Pancreas (tissue), 10 donors: Measurements from ENCODE around the gene SUPT3H. TPM values are rescaled to one million over a fixed set of nuclear protein-coding genes. Genes with fewer than 3 reads are reported as not detected.

Experiments used
- ATAC-seq, 4 donors: fragments of 200-7000 bp; cut with Tn5 transposase; one replicate each; pipeline versions ENCODE4 v1.8.0 to v1.9.1; 2020; ENCODE audit warnings: mild to moderate bottlenecking in 4 of 4, moderate library complexity in 4 of 4
- DNase-seq, 6 donors: peaks; one replicate each; pipeline ENCODE4 v3.0.0-alpha.2; 2020
- FAIRE-seq: peaks from 2 replicates; lab custom pipeline; 2012; peaks lifted over from hg19 to GRCh38; lab: Jason Lieb, UNC
- H3K27ac ChIP-seq, 4 donors: fragments of 200-600 bp; sonication (generic); 1 replicate in 3 of 4; 2 replicates in 1 of 4; pipeline versions ENCODE4 v1.5.0 to v1.8.0; 2020
- H3K27me3 ChIP-seq, 4 donors: fragments of 200-600 bp; one replicate each; pipeline ENCODE4 v1.8.0; 2021
- H3K36me3 ChIP-seq, 3 donors: fragments of 200-600 bp; sonication (generic) in 1 of 3; one replicate each; pipeline versions ENCODE4 v1.5.0 to v1.8.0; 2020 to 2021
- H3K4me1 ChIP-seq, 3 donors: fragments of 200-600 bp; one replicate each; pipeline ENCODE4 v1.8.0; 2021
- H3K4me3 ChIP-seq, 4 donors: fragments of 200-600 bp; sonication (generic) in 2 of 4; one replicate each; pipeline versions ENCODE4 v1.5.0 to v1.8.0; 2020 to 2021
- H3K9me3 ChIP-seq, 4 donors: fragments of 200-600 bp; one replicate each; pipeline ENCODE4 v1.8.0; 2021
- WGBS, 2 donors: extraction: QIAGEN DNeasy Blood & Tissue Kit; methylation state at CpG; one replicate each; pipeline ENCODE4 v1.1.7; 2013; 5-methylcytosine and 5-hydroxymethylcytosine counted together
- intact Hi-C, 3 donors: fragments of 100-400 bp; cut with DNase I; formaldehyde crosslinking; loops; one replicate each; pipeline versions ENCODE4 v1.11.1 to v1.14.2; 2022
- polyA plus RNA-seq, 2 donors: library from polyadenylated mRNA; stranded (reverse); fragments of 200-250 nt; gene quantifications; one replicate each; pipeline ENCODE4 v1.2.3, GENCODE V29; 2013
- total RNA-seq, 6 donors: library from RNA; stranded (reverse); fragmentation: NEBNext Ultra II Directional in 4 of 6; extraction: Animal tissue kit (Norgen Biotek cat#: 25700) in 4 of 6; gene quantifications; one replicate each; pipeline versions ENCODE4 v1.2.1 to v1.2.4, GENCODE V29; 2021 to 2023
- TF ChIP-seq, protein P1 (sequence below), 4 donors: fragments of 200-600 bp; sonication (generic) in 3 of 4; IDR thresholded peaks; one replicate each; pipeline versions ENCODE4 v1.5.0 to v1.8.0; 2021; ENCODE audit warnings: antibody characterized with exemption in 4 of 4
- donor health status: healthy with polysubstance abuse.
- donor health status: DM: no; HTN: no; CAD: no; lungs with moderate emphysema.
- donor health status: DM: no; HTN: no; CAD: no.
- donor health status: control.
- donor health status: control.
- donor health status: Bipolar disorder and iron deficiency.
- donor health status: DM: yes; HTN: yes; CAD: no.
- donor health status: DM: no; HTN: no; CAD: no.
- donor health status: DM: no; HTN: no; CAD: no.
- donor health status: DM: yes; HTN: yes; CAD: no.

The SUPT3H gene
- total and polyA plus RNA-seq, 8 donors, result 3.6 to 8.0 (median 5.3) TPM

DNA sequence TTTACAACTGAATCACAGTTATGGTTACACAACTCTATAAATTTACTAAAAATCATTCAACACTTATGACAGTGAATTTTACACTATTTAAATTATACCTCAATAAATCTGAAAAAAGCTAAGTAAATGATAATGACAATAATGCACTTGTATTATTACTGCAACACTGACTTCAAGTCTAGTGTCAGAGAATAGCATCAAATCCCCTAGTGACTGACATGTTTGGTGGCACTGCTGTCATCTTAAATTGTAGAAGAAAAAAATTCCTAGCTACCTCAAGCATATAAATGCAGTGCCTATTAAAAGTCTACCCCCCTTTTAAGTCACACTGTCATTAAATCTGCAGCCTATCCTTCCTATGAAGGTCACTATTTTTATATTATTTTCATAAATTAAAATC, 239.0 kb downstream of the SUPT3H start:
- no peak for FAIRE-seq
- Histone ChIP-seq H3K9me3 (no peaks in the 10 kb centered on the region), H3K36me3 (no peaks in the 10 kb centered on the region), H3K4me1 (no peaks in the 10 kb centered on the region), H3K27ac (no peak overlapping the region), H3K27me3 (no peaks in the 10 kb centered on the region), H3K4me3 (no peak overlapping the region)
- ATAC-seq, result no peak
- DNase-seq, result no peak
- TF ChIP-seq, protein P1, sequence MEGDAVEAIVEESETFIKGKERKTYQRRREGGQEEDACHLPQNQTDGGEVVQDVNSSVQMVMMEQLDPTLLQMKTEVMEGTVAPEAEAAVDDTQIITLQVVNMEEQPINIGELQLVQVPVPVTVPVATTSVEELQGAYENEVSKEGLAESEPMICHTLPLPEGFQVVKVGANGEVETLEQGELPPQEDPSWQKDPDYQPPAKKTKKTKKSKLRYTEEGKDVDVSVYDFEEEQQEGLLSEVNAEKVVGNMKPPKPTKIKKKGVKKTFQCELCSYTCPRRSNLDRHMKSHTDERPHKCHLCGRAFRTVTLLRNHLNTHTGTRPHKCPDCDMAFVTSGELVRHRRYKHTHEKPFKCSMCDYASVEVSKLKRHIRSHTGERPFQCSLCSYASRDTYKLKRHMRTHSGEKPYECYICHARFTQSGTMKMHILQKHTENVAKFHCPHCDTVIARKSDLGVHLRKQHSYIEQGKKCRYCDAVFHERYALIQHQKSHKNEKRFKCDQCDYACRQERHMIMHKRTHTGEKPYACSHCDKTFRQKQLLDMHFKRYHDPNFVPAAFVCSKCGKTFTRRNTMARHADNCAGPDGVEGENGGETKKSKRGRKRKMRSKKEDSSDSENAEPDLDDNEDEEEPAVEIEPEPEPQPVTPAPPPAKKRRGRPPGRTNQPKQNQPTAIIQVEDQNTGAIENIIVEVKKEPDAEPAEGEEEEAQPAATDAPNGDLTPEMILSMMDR (IDR thresholded peaks at IDR 0.05), result no peak
- intact Hi-C loops, result no loop called here

DNA sequence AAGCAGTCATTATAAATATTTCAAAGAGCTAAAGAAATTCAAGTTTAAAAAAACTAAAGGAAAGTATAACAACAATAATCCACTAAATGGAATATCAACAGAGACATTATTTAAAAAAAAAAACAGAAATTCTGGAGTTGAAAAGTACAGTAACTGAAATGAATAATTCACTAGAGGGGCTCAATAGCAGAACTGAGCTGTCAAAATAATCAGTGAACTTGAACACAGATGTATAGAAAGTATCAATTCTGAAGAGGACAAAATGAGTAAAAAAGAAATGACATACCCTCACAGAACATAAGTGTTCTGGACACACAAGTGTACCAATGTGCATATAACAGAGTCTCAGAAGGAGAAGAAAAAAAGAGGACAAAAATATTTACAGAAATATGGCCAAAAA, 241.2 kb downstream of the SUPT3H start:
- DNase-seq (no peak), ATAC-seq (no peak), FAIRE-seq (no peak)
- TF ChIP-seq, protein P1 (IDR thresholded peaks at IDR 0.05), result no peak
- Histone ChIP-seq H3K4me3 (no peak overlapping the region), H3K27me3 (no peaks in the 10 kb centered on the region), H3K27ac (no peak overlapping the region), H3K4me1 (no peaks in the 10 kb centered on the region), H3K9me3 (no peaks in the 10 kb centered on the region), H3K36me3 (no peaks in the 10 kb centered on the region)
- intact Hi-C loops, result no loop called here

- no peak overlapping the region for H3K4me3 ChIP-seq
- intact Hi-C loops, result no loop called here
- TF ChIP-seq, protein P1 (IDR thresholded peaks at IDR 0.05), result no peak
Observed at GRCh38 chr6:45132658-45133294, 245.0 kb downstream of the SUPT3H start.

GRCh38 chr6:45132059-45132458, 245.7 kb downstream of the SUPT3H start:
- intact Hi-C loops, result no loop called here
- no peak for ATAC-seq
- Histone ChIP-seq H3K4me3 (no peak overlapping the region), H3K4me1 (no peaks in the 10 kb centered on the region), H3K27ac (no peak overlapping the region), H3K27me3 (no peaks in the 10 kb centered on the region), H3K9me3 (no peaks in the 10 kb centered on the region), H3K36me3 (no peaks in the 10 kb centered on the region)
- FAIRE-seq, result no peak
- no peak for DNase-seq
- 80 to 85% methylated on average over 1 of the region's 1 CpG for WGBS, 2 donors
- TF ChIP-seq, protein P1 (IDR thresholded peaks at IDR 0.05), result no peak

More at GRCh38 chr6:45132658-45133294, 245.0 kb downstream of the SUPT3H start:
- no peaks in the 10 kb centered on the region for H3K4me1 ChIP-seq
- ATAC-seq (no peak), DNase-seq (no peak), FAIRE-seq (no peak)
- H3K27me3 ChIP-seq, result no peaks in the 10 kb centered on the region
- no peaks in the 10 kb centered on the region for H3K9me3 ChIP-seq
- no peaks in the 10 kb centered on the region for H3K36me3 ChIP-seq
- 25 to 34% methylated on average over 1 of the region's 1 CpG for WGBS, 2 donors
- no peak overlapping the region for H3K27ac ChIP-seq

GRCh38 chr6:45129051-45129450, 248.7 kb downstream of the SUPT3H start:
- TF ChIP-seq, protein P1 (IDR thresholded peaks at IDR 0.05), result no peak
- Histone ChIP-seq H3K36me3 (no peaks in the 10 kb centered on the region), H3K27ac (no peak overlapping the region), H3K4me1 (no peaks in the 10 kb centered on the region), H3K4me3 (no peak overlapping the region), H3K27me3 (no peaks in the 10 kb centered on the region), H3K9me3 (no peaks in the 10 kb centered on the region)
- no peak for FAIRE-seq
- no peak for ATAC-seq
- no peak for DNase-seq
- intact Hi-C loops, result no loop called here
- 97% methylated on average over 1 of the region's 1 CpG for WGBS, 2 donors
